ENCODE results near the gene ITPR3. TPM values are rescaled to one million over a fixed set of nuclear protein-coding genes. Genes with fewer than 3 reads are reported as not detected.

The ITPR3 gene
- total RNA-seq, 1 experiment from 2014 or later = 9.8 TPM

DNA sequence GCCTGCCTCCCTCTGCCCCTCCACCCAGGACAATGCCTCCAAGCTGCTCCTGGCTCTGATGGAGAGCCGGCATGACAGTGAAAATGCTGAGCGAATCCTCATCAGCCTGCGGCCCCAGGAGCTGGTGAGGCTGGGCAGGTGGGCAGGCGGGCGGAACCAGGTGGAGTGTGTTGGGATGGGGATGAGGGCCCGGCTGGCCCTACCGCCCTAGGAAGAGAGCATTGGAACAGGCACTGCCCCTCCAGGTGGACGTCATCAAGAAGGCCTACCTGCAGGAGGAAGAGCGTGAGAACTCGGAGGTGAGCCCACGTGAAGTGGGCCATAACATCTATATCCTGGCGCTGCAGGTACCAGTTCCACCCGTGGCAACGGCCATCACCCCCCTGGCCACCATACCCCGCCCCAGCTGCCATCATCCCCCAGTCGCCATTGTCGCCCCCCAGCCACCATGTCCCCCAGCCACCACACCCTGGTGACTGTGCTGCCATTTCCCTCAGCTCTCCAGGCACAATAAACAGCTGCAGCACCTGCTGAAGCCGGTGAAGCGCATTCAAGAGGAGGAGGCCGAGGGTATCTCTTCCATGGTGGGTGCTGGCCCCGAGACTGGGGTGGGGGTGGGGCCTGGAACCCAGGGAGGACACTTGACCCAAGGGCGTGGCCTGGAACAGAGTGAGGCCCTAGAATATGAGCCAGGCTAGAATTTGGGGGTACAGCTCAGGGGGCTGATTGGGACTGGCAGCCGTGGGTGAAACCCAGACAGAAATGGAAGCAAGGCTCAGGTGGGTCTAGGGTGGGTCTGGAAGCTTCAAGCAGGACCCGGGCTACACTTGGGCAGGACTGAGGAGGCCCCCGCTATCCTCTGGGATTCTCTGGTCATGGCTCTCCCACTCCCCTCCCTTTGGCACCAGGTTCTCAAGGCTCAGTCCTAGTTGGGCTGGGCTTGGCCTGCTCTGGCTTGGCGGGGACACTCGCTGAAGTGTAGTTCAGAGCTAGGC lies 66.2 kb downstream of the ITPR3 start:
- no peak for DNase-seq (ENCODE audit: low spot score)

DNA sequence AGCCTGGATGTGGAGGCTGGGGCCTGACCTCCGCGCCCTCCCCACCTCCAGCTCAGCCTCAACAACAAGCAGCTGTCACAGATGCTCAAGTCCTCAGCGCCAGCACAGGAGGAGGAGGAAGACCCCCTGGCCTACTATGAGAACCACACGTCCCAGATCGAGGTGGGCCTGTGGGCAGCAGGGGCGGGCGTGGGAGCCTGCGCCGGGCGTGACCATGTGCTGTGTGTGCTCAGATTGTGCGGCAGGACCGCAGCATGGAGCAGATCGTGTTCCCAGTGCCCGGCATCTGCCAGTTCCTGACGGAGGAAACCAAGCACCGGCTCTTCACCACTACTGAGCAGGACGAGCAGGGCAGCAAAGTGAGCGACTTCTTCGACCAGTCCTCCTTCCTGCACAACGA lies 66.9 kb downstream of the ITPR3 start:
- DNase-seq (ENCODE audit: low spot score) = no peak

GRCh38 chr6:33688451-33689147 lies 67.5 kb downstream of the ITPR3 start:
- DNase-seq (ENCODE audit: low spot score) = no peak

DNA sequence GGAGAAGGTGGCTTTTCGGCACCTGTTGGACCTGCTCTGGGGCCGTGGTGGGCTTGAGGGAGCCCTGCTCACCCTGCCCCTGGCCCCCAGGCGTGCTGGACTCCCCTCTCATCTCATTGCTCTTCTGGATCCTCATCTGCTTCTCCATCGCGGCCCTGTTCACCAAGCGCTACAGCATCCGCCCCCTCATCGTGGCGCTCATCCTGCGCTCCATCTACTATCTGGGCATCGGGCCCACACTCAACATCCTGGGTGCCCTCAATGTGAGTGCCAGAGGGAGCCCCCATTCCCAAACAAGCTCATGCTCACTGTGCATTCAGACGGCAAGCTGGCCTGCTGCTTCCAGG lies 68.0 kb downstream of the ITPR3 start:
- no peak for DNase-seq (ENCODE audit: low spot score)

GRCh38 chr6:33689879-33690278 lies 68.8 kb downstream of the ITPR3 start:
- no peak for DNase-seq (ENCODE audit: low spot score)

GRCh38 chr6:33690766-33691165 lies 69.6 kb downstream of the ITPR3 start:
- DNase-seq (ENCODE audit: low spot score) = no peak

GRCh38 chr6:33691456-33692077 lies 70.4 kb downstream of the ITPR3 start:
- DNase-seq (ENCODE audit: low spot score) = no peak

DNA sequence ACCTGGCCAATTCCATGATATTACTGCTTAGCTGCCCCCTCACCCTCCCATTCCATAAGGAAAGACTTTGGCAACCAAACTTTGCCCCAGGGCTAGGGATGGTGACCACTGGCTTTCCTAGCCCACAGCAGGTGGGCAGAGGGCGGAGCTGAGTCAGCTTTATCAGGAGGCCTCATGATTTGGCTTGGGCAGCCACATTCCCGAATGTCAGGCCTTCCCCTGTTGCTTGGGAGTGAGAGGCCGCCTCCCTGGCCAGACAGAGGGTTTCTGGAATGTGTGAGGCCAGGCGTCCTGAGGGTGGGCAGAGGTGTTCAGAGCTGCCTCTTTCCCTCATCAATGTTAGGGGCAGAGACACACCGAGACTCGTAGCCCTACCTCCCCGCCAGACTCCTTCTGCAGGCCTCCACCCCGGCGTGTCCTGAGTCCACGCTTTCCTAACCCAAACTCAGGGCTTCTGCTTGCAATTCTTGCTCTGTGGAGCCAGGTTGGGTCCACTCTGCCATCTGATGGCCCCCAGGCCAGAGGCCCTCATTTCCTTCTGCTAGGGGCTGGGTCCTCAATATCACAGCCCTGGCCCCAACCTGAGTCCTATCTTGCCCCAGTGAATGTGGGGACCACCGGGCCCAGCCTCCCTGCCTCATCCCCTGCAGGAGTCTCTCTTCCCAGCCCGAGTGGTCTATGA lies 71.1 kb downstream of the ITPR3 start:
- DNase-seq (ENCODE audit: low spot score) = no peak

DNA sequence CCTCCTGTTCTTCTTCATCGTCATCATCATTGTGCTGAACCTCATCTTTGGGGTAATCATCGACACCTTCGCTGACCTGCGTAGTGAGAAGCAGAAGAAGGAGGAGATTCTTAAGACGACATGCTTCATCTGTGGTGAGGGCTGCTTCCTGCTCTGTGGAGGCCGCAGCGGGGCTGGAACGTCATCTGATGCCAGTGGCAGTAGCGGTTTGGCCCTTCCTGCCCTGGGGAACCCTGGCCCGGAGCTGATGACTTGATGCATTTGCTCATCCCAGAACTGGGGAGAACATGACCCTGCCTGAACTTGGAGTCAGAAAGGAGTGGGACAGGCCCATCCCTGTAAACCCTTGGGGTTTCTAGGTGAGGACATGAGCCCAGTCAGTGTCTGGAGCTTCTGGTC lies 71.6 kb downstream of the ITPR3 start:
- no peak for DNase-seq (ENCODE audit: low spot score)

DNA sequence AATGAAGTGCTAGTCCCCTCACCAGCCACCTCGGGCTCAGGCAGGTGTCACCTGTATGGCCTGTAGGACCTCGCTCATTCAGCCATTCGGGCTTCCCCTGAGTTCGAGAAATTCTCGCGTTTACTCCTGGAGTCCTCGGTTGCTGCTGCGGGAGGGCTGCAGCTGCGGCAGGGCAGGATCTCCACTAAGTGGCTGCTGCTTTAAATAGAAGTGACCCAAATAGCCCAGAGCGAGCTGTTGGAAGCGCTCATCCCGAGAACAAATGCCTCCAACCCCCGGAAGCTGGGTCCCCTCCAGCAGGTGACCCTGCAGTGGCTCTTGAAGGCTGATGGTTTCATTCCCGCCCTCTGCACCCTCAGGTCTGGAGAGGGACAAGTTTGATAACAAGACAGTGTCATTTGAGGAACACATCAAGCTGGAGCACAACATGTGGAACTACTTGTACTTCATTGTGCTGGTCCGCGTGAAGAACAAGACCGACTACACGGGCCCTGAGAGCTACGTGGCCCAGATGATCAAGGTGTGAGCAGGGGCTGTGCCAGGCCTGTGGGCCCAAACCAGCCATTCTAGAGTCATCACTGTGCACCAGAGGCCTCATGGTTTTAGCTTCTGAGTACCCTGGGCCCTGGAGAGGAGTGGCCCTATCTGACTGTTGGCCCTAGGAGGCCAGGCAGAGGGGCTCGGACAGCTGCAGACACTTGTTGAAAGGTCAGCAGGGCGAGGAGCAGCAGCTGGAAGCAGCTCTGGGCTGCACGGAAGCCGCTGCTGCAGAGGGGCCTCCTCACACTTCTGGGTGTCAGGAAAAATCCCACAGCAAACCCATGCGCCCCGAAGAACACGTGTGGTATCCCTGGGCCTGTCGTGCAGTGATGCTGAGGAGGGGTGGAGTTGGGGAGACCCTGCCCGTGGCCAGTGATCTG lies 72.3 kb downstream of the ITPR3 start:
- DNase-seq (ENCODE audit: low spot score) = no peak

- DNase-seq (ENCODE audit: low spot score) = peak; percentile 60
These were observed 73.3 kb downstream of the ITPR3 start for GRCh38 chr6:33694401-33694931.

GRCh38 chr6:33694977-33695376 lies 73.9 kb downstream of the ITPR3 start:
- DNase-seq (ENCODE audit: low spot score) = no peak

GRCh38 chr6:33695451-33695887 lies 74.3 kb downstream of the ITPR3 start:
- DNase-seq (ENCODE audit: low spot score) = no peak

GRCh38 chr6:33696076-33696475 lies 75.0 kb downstream of the ITPR3 start:
- no peak for DNase-seq (ENCODE audit: low spot score)

DNA sequence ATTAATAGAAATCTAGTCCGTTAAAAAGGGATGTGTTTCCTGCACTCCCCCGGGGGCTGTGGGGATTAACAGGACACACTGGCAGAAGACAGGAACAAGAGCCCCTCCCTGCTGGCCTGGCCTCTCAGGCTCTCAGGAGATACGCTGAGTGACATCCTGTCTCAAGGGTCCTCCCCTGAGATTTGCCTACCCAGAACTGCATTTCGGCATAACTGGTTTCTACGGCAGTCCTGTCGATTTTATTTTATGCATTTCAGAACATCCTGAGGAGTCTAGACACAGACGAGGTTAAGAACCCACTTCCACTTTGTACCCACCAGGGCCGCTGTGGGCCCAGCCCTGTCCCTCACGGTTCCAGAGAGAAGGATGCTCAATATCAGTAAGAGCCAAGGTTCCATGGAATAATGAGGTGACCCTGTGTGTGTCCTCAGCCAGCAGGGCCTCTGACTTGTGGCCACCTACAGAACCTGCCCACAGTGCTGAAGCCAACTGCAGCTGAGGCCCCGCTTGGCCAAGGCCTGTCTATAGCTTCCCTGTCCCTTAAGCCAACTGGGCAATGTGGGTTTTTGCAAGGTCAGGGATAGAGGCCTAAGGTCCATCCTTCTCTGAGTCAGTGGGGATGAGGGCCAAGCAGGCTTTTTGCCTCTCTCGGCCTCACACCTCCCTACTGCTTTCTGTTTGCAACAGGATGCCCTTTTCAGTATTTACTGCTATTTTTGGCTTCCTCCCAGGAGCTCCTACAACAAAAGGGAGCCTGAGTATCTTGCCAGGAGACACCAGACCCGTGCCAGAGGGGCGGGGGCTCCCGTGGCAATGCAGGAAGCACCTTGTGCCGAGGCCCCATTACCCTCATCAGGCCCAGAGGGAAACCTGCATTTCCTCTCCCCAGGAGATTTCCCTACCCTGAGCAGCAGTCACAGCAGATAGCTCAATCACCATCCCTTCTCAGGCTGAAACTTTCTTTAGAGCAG lies 75.7 kb downstream of the ITPR3 start:
- DNase-seq (ENCODE audit: low spot score) = peak; percentile 49

- DNase-seq (ENCODE audit: low spot score) = no peak
These were observed 76.7 kb downstream of the ITPR3 start for GRCh38 chr6:33697845-33698244.

- DNase-seq (ENCODE audit: low spot score) = no peak
These were observed 77.4 kb downstream of the ITPR3 start for GRCh38 chr6:33698494-33698893.

GRCh38 chr6:33699131-33699530 lies 78.0 kb downstream of the ITPR3 start:
- DNase-seq (ENCODE audit: low spot score) = no peak

- no peak for DNase-seq (ENCODE audit: low spot score)
These were observed 78.6 kb downstream of the ITPR3 start for GRCh38 chr6:33699739-33700138.
